Measurements from ENCODE around the gene SEMA6A.
"Not testable (repeated sequence)": the region's sequence is repeated elsewhere in the genome, so short reads cannot be mapped to it uniquely, and the experiment has no call there.

The SEMA6A gene

GRCh38 chr5:116550082-116550481 lies 24.5 kb downstream of the SEMA6A start:
- H3K27me3 ChIP-seq (ENCODE audit: insufficient read depth, low read length): no peaks in the 10 kb centered on the region; the same call in 1 of the 2 replicates
- H3K36me3 ChIP-seq (ENCODE audit: insufficient read depth, low read length): no peaks in the 10 kb centered on the region
- H3K4me1 ChIP-seq (ENCODE audit: control insufficient read depth, insufficient read depth, low read length, unreplicated experiment): no peaks in the 10 kb centered on the region
- no peaks in the 10 kb centered on the region for H3K79me2 ChIP-seq (ENCODE audit: control insufficient read depth, insufficient read depth, low read length, unreplicated experiment)
- H3K4me3 ChIP-seq (ENCODE audit: low read depth, low read length): no peak overlapping the region
- no peak overlapping the region for H2AFZ ChIP-seq (ENCODE audit: low read length, unreplicated experiment)
- no peak overlapping the region for H3K27ac ChIP-seq (ENCODE audit: low read depth, low read length)

- Histone ChIP-seq H3K4me1 (ENCODE audit: control insufficient read depth, insufficient read depth, low read length, unreplicated experiment) (no peaks in the 10 kb centered on the region), H3K4me3 (ENCODE audit: low read depth, low read length) (no peak overlapping the region), H3K36me3 (ENCODE audit: insufficient read depth, low read length) (no peaks in the 10 kb centered on the region), H3K27me3 (ENCODE audit: insufficient read depth, low read length) (no peaks in the 10 kb centered on the region), H2AFZ (ENCODE audit: low read length, unreplicated experiment) (no peak overlapping the region), H3K79me2 (ENCODE audit: control insufficient read depth, insufficient read depth, low read length, unreplicated experiment) (no peaks in the 10 kb centered on the region), H3K27ac (ENCODE audit: low read depth, low read length) (no peak overlapping the region)
Observed at GRCh38 chr5:116546743-116547124, 27.9 kb downstream of the SEMA6A start.

DNA sequence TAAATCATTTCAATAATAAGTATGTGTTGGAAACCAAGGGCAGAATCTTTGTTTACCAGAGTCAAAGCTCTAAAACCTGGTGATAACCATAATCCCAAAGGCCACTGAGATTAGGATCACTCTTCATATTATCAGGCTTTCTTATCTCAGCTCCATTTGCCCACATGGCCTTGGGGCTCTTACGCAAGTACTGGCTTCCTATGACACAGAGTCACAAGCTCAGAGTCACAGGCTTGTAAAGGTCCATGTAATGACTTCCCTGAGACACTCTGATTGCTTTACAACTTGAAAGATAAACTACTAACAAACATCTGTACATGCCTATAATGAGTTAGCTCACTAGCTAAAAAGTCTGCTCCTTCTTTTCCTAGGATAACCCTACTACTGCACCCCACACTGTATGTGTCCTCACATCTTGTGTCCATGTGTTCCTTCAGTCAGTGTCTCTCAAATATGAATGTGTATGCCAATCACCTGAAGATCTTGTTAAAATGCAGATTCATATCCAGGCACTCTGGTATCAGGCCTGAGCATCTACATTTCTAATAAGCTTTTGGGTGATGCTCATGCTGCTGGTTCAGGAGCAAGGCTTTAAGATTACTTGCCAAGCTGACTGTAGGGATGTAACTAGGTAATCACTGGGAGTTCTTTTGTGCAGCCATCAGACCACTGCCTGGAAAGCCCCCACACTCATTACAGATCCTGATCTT lies 28.4 kb downstream of the SEMA6A start:
- Histone ChIP-seq H2AFZ (ENCODE audit: low read length, unreplicated experiment) (no peak overlapping the region), H3K4me1 (ENCODE audit: control insufficient read depth, insufficient read depth, low read length, unreplicated experiment) (no peaks in the 10 kb centered on the region), H3K4me3 (ENCODE audit: low read depth, low read length) (no peak overlapping the region), H3K27ac (ENCODE audit: low read depth, low read length) (no peak overlapping the region), H3K27me3 (ENCODE audit: insufficient read depth, low read length) (no peaks in the 10 kb centered on the region), H3K36me3 (ENCODE audit: insufficient read depth, low read length) (no peaks in the 10 kb centered on the region), H3K79me2 (ENCODE audit: control insufficient read depth, insufficient read depth, low read length, unreplicated experiment) (no peaks in the 10 kb centered on the region)

DNA sequence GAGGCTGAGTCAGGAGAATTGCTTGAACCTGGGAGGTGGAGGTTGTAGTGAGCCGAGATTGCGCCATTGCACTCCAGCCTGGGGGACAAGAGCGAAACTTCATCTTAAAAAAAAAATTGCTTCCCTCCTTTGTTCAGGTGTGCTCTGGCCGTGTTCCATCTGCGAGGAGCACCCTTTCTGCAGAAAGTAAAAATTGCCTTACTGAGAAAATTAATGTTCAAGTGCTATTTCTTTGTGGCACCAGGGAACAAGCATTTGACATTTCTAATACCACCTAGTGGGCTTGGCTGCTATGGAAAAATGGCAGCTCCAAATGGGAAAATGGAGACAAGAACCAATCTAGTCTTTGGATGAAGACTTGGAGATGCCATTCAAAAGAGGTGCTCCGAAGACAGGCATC lies 29.2 kb downstream of the SEMA6A start:
- not testable (repeated sequence) for H3K79me2 ChIP-seq (ENCODE audit: control insufficient read depth, insufficient read depth, low read length, unreplicated experiment); H3K27me3 ChIP-seq (ENCODE audit: insufficient read depth, low read length); H3K4me3 ChIP-seq (ENCODE audit: low read depth, low read length); H2AFZ ChIP-seq (ENCODE audit: low read length, unreplicated experiment); H3K27ac ChIP-seq (ENCODE audit: low read depth, low read length); H3K4me1 ChIP-seq (ENCODE audit: control insufficient read depth, insufficient read depth, low read length, unreplicated experiment); H3K36me3 ChIP-seq (ENCODE audit: insufficient read depth, low read length)

GRCh38 chr5:116544531-116545241 lies 29.9 kb downstream of the SEMA6A start:
- H3K27me3 ChIP-seq (ENCODE audit: insufficient read depth, low read length): no peaks in the 10 kb centered on the region
- H3K4me1 ChIP-seq (ENCODE audit: control insufficient read depth, insufficient read depth, low read length, unreplicated experiment): no peaks in the 10 kb centered on the region
- H3K79me2 ChIP-seq (ENCODE audit: control insufficient read depth, insufficient read depth, low read length, unreplicated experiment): no peaks in the 10 kb centered on the region
- no peaks in the 10 kb centered on the region for H3K36me3 ChIP-seq (ENCODE audit: insufficient read depth, low read length)
- no peak overlapping the region for H3K4me3 ChIP-seq (ENCODE audit: low read depth, low read length)
- no peak overlapping the region for H3K27ac ChIP-seq (ENCODE audit: low read depth, low read length)
- H2AFZ ChIP-seq (ENCODE audit: low read length, unreplicated experiment): no peak overlapping the region

DNA sequence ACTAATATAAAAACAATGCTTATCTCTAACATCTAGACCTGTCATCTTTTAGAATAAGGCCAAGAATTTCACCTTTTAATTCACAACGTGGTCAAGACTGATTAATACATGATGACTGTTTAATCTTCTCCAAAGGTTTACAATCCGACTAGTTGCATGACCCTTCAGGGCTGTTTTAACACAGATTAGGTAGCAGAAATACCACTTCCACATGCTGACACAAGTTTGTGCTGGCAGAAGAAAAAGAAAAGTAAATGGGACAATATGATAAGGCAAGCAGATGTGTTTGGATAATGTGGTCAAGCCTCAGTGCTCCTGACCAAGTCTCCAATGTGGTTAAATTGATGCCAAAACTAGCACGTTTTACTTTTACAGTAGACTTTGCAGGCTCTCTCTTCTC lies 31.1 kb downstream of the SEMA6A start:
- no peaks in the 10 kb centered on the region for H3K79me2 ChIP-seq (ENCODE audit: control insufficient read depth, insufficient read depth, low read length, unreplicated experiment)
- no peaks in the 10 kb centered on the region for H3K36me3 ChIP-seq (ENCODE audit: insufficient read depth, low read length)
- no peak overlapping the region for H3K27ac ChIP-seq (ENCODE audit: low read depth, low read length)

GRCh38 chr5:116542619-116543018 lies 32.0 kb downstream of the SEMA6A start:
- H3K36me3 ChIP-seq (ENCODE audit: insufficient read depth, low read length): no peaks in the 10 kb centered on the region
- no peak overlapping the region for H3K27ac ChIP-seq (ENCODE audit: low read depth, low read length)
- H2AFZ ChIP-seq (ENCODE audit: low read length, unreplicated experiment): no peak overlapping the region
- no peaks in the 10 kb centered on the region for H3K4me1 ChIP-seq (ENCODE audit: control insufficient read depth, insufficient read depth, low read length, unreplicated experiment)
- no peak overlapping the region for H3K4me3 ChIP-seq (ENCODE audit: low read depth, low read length)
- H3K79me2 ChIP-seq (ENCODE audit: control insufficient read depth, insufficient read depth, low read length, unreplicated experiment): no peaks in the 10 kb centered on the region
- no peaks in the 10 kb centered on the region for H3K27me3 ChIP-seq (ENCODE audit: insufficient read depth, low read length)

More for the DNA sequence above, 31.1 kb downstream of the SEMA6A start:
- Histone ChIP-seq H3K4me1 (ENCODE audit: control insufficient read depth, insufficient read depth, low read length, unreplicated experiment) (no peaks in the 10 kb centered on the region), H3K4me3 (ENCODE audit: low read depth, low read length) (no peak overlapping the region), H2AFZ (ENCODE audit: low read length, unreplicated experiment) (no peak overlapping the region), H3K27me3 (ENCODE audit: insufficient read depth, low read length) (no peaks in the 10 kb centered on the region)

- Histone ChIP-seq H3K4me3 (ENCODE audit: low read depth, low read length) (no peak overlapping the region), H2AFZ (ENCODE audit: low read length, unreplicated experiment) (no peak overlapping the region), H3K36me3 (ENCODE audit: insufficient read depth, low read length) (no peaks in the 10 kb centered on the region), H3K4me1 (ENCODE audit: control insufficient read depth, insufficient read depth, low read length, unreplicated experiment) (no peaks in the 10 kb centered on the region), H3K79me2 (ENCODE audit: control insufficient read depth, insufficient read depth, low read length, unreplicated experiment) (no peaks in the 10 kb centered on the region), H3K27ac (ENCODE audit: low read depth, low read length) (no peak overlapping the region), H3K27me3 (ENCODE audit: insufficient read depth, low read length) (no peaks in the 10 kb centered on the region)
Observed at GRCh38 chr5:116539222-116539621, 35.4 kb downstream of the SEMA6A start.

DNA sequence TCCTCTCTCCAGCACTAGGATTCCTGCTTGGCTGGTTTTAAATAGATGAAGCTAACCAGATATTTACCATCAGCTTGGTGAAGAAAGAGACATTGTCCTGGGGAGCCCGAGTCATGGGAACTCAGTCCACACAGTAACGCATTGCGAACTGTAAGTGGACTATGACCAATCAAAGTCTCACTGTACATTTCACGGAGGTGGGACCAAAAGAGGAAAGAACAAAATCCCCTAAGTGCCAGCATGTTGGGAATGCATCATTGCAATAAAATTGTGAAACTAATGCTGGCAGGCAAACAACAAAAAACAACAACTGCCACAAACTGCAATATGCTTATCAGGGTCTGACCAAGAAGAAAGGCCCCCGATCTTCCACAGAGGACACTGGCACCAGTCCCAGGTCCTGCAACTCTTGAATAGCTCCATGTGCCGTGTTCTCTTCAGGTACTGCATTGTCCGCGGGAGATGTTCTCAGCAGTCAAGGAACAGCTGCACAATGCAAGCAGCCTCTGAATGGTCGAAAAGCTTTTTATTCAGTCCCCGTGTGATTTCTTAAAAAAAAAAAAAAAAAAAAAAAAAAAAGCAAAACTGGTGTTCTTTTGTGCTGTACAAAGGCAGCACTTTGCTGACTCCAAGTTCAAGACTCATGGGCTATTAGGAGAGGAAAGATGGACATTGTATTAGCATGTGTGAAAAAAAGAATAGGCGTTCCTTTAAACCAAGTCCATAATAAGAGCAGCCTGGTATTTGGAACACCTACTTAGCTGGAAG lies 38.1 kb downstream of the SEMA6A start:
- H3K4me1 ChIP-seq (ENCODE audit: control insufficient read depth, insufficient read depth, low read length, unreplicated experiment): no peaks in the 10 kb centered on the region
- H3K4me3 ChIP-seq (ENCODE audit: low read depth, low read length): no peak overlapping the region
- H3K36me3 ChIP-seq (ENCODE audit: insufficient read depth, low read length): no peaks in the 10 kb centered on the region
- no peak overlapping the region for H3K27ac ChIP-seq (ENCODE audit: low read depth, low read length)
- H2AFZ ChIP-seq (ENCODE audit: low read length, unreplicated experiment): no peak overlapping the region
- no peaks in the 10 kb centered on the region for H3K79me2 ChIP-seq (ENCODE audit: control insufficient read depth, insufficient read depth, low read length, unreplicated experiment)
- no peaks in the 10 kb centered on the region for H3K27me3 ChIP-seq (ENCODE audit: insufficient read depth, low read length)

DNA sequence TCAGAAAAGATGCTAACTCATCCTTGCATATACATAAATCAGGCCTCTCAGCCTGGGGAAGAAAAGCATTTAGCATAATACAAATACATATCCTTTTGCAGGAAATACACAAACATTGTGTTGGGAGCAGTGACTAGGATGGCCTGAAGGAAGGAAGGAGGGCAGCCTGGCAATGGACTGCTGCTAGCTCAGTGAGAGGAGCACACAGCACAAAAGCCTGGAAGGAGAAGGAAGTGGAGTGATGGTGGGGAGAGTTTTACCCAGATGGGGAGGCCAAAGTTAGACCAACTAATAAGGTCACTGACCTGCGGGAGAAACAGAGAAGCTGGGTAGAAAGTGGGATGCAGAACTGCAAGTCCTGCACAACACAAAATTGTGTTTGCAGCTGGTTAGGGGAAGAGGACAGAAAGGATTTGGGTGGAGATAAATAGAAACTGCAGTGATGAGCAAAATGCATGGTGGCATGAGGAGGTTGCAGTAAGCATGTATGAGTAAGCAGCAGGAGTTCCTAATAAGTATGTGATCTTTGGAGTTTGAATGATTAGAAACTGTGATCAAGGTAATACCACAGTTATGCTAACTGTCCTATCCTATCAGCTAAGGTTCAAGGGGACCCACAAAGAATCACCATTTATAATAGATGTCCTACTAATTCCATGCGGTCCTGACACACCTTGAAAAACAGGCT lies 39.5 kb downstream of the SEMA6A start:
- Histone ChIP-seq H3K27ac (ENCODE audit: low read depth, low read length) (no peak overlapping the region), H3K36me3 (ENCODE audit: insufficient read depth, low read length) (no peaks in the 10 kb centered on the region), H3K4me3 (ENCODE audit: low read depth, low read length) (no peak overlapping the region), H3K27me3 (ENCODE audit: insufficient read depth, low read length) (no peaks in the 10 kb centered on the region), H3K79me2 (ENCODE audit: control insufficient read depth, insufficient read depth, low read length, unreplicated experiment) (no peaks in the 10 kb centered on the region), H2AFZ (ENCODE audit: low read length, unreplicated experiment) (no peak overlapping the region), H3K4me1 (ENCODE audit: control insufficient read depth, insufficient read depth, low read length, unreplicated experiment) (no peaks in the 10 kb centered on the region)
